Ishikawa (cell line): ENCODE measurements around the gene DNAH2.

ENCODE experiments used
- CREB1 ChIP-seq: IDR thresholded peaks from 2 replicates; pipeline ENCODE4 v1.6.1; 2012; ENCODE audit warnings: low read depth
- EGR1 ChIP-seq: IDR thresholded peaks from 2 replicates; pipeline ENCODE4 v1.6.1; 2012
- EP300 ChIP-seq: IDR thresholded peaks from 2 replicates; pipeline ENCODE4 v1.6.1; 2012; ENCODE audit warnings: borderline replicate concordance
- MAX ChIP-seq: IDR thresholded peaks from 2 replicates; pipeline ENCODE4 v1.6.1; 2012
- RAD21 ChIP-seq: IDR thresholded peaks from 2 replicates; pipeline ENCODE4 v1.6.1; 2012; ENCODE audit warnings: low read depth
- TAF1 ChIP-seq: IDR thresholded peaks from 2 replicates; pipeline ENCODE4 v1.6.1; 2012; ENCODE audit warnings: low read depth, mild to moderate bottlenecking
- TEAD4 ChIP-seq: IDR thresholded peaks from 2 replicates; pipeline ENCODE4 v1.6.1; 2012
- YY1 ChIP-seq: IDR thresholded peaks from 2 replicates; pipeline ENCODE4 v1.6.1; 2012; ENCODE audit warnings: low read depth

GRCh38 chr17:7848131-7848579 is 130.6 kb downstream of the DNAH2 start:
- no peak for TF ChIP-seq TAF1
- TF ChIP-seq MAX, result no peak
- TF ChIP-seq EGR1, result no peak
- no peak for TF ChIP-seq CREB1
- TF ChIP-seq TEAD4, result no peak
- TF ChIP-seq EP300, result no peak
- no peak for TF ChIP-seq YY1
- TF ChIP-seq RAD21, result no peak
